CD4-positive, alpha-beta T cell treated with Interleukin-6 at 100 ng/mL for 8 hours (primary cell): Measurements from ENCODE around the gene SART3.

ENCODE experiments used
- DNase-seq: peaks from one replicate; pipeline ENCODE4 v3.0.0-alpha.2; 2020; ENCODE audit warnings: mixed read lengths, low spot score

SART3 gene, protein sequence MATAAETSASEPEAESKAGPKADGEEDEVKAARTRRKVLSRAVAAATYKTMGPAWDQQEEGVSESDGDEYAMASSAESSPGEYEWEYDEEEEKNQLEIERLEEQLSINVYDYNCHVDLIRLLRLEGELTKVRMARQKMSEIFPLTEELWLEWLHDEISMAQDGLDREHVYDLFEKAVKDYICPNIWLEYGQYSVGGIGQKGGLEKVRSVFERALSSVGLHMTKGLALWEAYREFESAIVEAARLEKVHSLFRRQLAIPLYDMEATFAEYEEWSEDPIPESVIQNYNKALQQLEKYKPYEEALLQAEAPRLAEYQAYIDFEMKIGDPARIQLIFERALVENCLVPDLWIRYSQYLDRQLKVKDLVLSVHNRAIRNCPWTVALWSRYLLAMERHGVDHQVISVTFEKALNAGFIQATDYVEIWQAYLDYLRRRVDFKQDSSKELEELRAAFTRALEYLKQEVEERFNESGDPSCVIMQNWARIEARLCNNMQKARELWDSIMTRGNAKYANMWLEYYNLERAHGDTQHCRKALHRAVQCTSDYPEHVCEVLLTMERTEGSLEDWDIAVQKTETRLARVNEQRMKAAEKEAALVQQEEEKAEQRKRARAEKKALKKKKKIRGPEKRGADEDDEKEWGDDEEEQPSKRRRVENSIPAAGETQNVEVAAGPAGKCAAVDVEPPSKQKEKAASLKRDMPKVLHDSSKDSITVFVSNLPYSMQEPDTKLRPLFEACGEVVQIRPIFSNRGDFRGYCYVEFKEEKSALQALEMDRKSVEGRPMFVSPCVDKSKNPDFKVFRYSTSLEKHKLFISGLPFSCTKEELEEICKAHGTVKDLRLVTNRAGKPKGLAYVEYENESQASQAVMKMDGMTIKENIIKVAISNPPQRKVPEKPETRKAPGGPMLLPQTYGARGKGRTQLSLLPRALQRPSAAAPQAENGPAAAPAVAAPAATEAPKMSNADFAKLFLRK

DNA sequence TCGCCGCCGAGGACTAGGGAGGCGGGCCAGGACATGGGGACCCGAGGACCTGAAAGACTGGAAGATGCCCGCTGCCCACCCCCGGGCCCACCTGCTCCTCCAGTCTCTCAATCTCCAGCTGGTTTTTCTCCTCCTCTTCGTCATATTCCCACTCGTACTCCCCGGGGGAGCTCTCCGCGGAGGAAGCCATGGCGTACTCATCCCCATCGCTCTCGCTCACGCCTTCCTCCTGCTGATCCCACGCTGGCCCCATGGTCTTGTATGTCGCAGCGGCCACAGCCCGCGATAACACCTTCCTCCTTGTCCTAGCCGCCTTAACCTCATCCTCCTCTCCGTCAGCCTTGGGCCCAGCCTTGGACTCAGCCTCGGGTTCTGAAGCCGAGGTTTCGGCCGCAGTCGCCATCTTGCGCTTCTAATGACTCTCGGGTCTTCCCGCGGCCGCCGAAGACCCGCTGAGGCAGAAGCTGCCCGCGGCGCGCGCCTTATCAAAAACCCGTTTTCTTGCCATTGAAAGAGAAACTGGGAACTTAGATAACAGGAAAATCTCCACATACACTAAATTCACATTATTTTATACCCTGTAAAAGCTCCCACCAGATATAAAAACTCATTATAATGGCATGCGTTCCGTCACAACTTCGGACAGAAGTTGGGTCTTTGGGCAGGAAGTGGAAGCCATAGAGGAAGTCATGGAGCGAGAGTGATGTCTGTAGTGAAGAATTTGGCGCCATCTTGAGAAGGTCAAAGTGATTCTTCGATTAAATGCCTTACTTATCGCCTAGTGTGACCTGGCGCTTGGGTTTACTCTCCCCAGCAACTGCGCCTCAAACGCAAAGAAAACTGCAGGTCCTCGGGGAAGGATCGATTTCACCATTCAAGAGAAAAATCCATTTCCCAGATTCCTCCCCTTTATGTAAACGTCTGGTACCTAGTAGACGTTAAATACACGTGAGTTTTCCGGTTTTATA, at the start of gene SART3:
Gene SART3, minus strand, starts transcription at position 422 of the 968 bp plus-strand sequence. Its CDS starts 19 bp downstream, at position 403.
- peak; percentile 83 for DNase-seq

DNA sequence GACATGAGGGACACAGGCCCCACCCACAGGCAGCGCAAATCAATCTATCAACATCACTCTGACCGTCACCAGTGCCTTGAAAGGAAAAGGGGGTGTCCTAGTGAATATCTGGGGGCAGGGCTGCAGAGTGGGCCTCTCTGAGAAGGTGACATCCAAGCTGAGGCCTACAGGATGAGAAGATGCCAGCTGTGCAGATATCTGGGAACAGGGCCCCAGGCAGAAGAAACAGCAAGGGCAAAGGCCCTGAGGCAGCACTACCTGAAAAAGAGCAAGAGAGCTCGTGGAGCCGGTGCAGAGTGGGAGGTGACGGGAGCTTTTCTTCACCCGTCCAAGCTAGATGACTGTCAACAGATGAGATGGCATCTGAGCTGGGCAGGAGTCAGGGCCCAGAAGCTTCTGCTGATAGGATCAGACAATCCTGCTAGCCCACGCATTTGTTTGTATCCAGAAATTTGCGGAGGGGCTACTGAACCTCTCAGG, 49.4 kb upstream of the SART3 start:
- DNase-seq = no peak

GRCh38 chr12:108609537-108610335, 48.8 kb upstream of the SART3 start:
- DNase-seq = no peak

DNA sequence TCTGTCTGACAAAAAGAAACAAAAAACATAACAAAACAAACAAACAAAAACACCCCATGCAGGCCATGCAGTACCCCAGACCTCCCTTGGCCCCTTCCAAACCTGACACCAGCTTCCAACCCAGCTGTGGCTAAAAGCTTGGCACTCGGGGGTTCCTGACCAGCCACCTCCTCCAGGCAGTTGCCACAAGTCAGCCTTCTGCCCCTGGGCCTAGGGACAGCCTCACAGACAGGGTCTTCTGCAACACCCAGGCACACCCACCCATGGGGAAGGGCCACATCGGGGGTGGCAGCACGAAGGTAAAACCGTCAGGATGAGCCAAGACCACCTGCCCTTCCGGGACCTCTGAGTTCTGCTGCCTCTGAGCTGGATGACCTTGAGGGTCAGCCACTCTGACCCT, 47.6 kb upstream of the SART3 start:
- no peak for DNase-seq

DNA sequence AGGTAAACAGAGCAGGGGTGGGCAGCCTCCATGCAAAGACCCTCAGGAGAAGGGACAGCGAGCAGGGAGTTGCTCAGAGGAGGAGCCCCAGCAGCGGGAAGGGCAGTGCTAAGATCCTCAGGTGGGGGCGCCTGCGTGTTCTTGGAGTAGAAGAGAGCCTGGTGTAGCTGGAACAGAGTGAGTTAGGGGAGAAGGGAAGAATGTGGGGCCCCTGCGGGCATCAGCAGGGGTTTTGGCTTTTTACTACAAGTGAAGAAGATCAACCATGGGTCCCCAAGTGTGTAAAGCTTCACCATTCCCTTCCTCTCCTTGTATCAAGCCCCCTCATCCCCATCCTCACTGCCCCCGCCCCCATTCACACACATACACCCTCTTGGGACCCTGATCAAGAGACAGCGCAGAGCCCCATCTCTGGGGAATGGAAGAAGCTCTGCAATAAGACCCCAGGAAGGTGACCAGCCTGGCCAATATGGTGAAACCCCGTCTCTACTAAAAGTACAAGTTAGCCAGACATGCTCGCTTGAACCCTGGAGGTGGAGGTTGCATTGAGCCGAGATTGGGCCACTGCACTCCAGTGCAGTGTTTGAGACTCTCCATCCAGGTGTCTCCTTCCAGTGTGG, 47.1 kb upstream of the SART3 start:
- DNase-seq = no peak

GRCh38 chr12:108606492-108606891, 45.5 kb upstream of the SART3 start:
- DNase-seq = no peak

DNA sequence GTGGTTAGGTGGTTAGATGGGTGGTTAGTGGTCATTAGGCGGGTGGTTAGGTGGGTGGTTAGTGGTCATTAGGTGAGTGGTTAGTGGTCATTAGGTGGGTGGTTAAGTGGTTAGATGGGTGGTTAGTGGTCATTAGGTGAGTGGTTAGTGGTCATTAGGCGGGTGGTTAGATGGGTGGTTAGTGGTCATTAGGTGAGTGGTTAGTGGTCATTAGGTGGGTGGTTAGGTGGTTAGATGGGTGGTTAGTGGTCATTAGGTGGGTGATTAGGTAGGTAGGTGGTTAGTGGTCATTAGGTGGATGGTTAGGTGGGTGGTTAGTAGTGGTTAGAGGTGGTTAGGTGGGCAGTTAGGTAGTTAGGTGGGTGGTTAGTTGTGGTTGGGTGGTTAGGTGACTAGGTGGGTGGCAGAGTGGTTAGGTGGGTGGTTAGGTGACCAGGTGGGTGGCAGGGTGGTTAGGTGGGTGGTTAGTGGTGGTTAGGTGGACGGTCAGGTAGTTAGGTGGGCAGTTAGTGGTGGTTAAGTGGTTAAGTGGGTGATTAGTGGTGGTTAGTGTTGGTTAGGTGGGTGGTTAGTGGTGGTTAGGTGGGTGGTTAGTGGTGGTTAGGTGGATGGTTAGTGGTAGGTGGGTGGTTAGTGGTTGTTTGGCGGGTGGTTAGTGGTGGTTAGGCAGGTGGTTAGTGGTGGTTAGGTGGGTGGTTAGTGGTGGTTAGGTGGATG, 44.9 kb upstream of the SART3 start:
- DNase-seq = no peak

GRCh38 chr12:108605000-108605689, 44.2 kb upstream of the SART3 start:
- DNase-seq = no peak

DNA sequence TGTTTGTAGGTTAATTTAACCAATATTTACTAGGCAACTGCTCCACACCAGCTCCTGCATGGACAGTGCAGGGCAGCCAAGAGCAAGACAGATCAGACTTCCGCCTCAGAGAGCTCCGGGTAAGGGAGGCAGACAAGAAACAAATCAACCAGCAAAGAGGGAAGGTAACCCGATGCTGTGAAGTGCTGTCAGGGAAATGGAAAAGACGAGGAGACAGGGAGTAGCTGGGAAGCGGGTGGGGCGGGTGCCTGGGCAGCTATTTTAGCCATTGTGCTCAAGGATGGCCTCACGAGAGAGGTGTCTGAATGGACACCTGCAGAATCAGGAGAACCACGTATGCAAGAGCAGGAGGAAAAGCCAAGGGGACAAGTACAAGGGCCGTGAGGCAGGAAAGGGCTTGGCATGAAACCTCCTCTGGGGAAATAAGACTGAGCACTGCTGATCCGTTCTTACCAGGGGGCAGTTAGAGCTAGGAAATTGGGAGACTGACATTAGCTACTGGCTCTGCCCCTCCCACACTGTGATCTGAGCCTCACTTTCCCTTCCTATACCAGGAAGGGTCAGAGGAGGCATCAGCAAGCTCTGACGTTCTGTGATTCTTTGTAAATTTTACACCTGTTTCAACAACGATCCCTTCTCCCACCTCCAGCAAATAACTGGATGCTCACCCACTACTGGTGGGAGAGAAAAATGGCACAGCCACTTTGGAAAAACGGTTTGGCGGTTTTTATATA, 43.4 kb upstream of the SART3 start:
- DNase-seq = no peak

DNA sequence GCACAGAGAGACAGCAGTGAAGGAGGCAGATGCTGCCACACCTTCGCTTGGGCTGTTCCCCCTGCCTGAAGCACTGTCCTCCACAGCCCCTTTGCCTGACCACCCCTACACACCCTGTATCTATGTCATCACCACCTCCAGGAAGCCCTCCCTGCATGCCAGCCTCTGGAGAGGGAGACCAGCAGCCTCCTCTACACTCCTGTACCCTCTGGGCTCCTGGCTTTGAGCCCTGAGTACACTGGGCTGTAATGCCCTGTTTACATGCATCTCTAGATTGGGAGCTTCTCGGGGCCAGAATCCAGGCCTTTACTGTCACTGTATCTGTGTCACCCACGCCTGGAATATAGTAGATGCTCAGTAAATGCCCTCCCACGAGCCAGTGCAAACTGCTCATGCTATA, 42.8 kb upstream of the SART3 start:
- no peak for DNase-seq

DNA sequence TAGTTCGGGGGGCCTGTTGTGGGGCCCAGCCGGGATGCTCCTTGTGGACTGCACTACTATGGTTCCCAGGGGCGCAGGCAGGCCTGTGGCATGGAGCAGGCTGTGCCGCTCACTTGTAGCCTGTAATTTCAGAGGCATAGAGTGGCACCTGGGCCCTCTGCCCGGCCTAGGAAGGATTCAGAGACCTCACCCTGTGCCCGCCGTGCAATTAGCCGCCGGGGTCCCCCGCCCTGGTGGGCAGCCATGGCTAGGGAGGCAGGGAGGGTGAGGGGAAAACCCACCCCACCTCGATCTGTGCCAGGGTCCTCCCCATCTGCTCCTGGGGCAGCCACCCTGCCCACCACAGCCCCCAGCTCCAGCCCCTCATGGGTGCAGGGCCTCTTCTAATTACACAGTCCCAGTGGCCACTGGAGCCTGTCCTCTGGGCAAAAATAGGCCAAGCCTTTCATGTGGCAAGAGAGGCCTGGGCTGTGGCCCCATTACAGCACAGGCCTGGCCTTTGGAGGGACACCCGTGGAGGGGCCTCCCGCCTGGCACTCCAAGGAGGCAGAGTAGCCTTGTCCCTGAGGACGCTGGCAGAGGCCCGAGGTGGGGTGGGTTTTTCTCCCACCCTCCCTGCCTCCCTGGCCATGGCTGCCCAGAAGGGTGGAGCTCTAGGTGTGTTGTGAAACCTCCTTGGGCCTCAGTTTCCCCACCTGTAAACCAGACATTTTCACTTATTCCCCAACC, 42.2 kb upstream of the SART3 start:
- no peak for DNase-seq

GRCh38 chr12:108602209-108602705, 41.3 kb upstream of the SART3 start:
- DNase-seq = no peak

GRCh38 chr12:108600702-108601007, 39.7 kb upstream of the SART3 start:
- DNase-seq = no peak

GRCh38 chr12:108599948-108600701, 39.2 kb upstream of the SART3 start:
- no peak for DNase-seq

DNA sequence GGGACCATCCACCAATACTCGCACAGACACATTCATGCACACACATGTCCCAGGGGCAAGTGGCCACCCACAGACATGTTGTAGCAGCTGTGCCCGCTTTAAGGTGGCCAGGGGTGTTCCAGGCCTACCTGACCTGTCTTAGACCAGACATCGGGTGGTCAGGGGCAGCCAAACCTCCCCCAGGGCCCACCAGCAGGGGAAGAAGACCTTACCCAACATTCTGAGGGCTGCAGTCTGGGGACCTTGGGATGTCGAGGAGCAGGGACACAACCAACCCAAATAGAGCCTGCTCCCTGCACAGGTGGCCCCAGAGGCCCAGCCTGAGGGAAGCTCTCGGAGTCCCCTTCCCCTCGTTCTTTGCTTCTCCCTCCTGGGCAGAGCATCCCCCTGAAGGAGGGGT, 38.6 kb upstream of the SART3 start:
- DNase-seq = no peak

DNA sequence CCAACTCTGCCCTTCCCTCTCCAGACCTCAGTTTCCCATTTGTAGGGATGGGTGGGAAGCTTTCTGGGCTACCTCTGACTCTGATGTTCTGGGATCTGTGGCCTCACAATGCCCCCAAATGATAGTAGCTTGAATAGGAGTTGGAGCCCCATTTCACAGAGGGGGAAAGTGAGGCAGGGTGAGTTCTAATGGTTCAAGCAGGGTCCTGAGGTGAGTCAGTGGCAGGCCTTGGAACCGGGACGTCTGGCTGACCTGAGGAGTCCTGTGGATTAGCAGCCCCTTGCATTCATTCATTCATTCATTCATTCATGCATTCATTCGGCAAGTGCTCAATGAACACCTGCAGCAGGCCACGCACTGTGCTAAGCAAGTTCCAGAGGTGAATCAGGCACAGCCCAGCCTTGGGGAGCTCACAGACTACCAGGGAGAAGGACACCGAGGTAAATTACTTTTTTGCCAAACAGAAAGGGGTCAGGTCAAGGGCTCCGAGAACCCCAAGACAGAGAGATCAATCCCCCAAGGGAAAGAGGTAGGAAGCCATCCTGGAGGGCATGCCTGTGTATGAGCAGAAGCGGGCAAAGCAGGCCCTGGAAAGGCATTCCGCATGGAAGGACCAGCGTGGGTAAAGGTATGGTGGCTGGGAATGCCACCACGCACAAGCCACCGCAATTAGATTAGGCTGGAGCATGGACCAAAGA, 37.7 kb upstream of the SART3 start:
- no peak for DNase-seq
